Measurements from ENCODE around the gene STARD7.
"Not testable (repeated sequence)": the region's sequence is repeated elsewhere in the genome, so short reads cannot be mapped to it uniquely, and the experiment has no call there.

STARD7 gene

GRCh38 chr2:96233436-96233835, 24.8 kb upstream of the STARD7 start:
- TF ChIP-seq EZH2phosphoT487 (IDR thresholded peaks at IDR 0.05; ENCODE audit: borderline replicate concordance, low read length) (no peak), CTCF (IDR thresholded peaks at IDR 0.05; ENCODE audit: low read depth, low read length, poor library complexity, severe bottlenecking) (no peak)
- peak overlapping the region; percentile 75 for H3K4me2 ChIP-seq (ENCODE audit: low read length)
- no peaks in the 10 kb centered on the region for H3K9me3 ChIP-seq (ENCODE audit: control insufficient read depth, insufficient read depth, low read length)
- H3K27me3 ChIP-seq (ENCODE audit: control insufficient read depth, low read length) = no peaks in the 10 kb centered on the region
- H4K20me1 ChIP-seq (ENCODE audit: control insufficient read depth, insufficient read depth, low read depth, low read length) = no peaks in the 10 kb centered on the region
- peak overlapping the region; percentile 53 for H3K4me3 ChIP-seq (ENCODE audit: low read length)
- no peaks in the 10 kb centered on the region for H3K36me3 ChIP-seq (ENCODE audit: control insufficient read depth, low read length)
- 0 out of 2 replicates have a peak, but pooled peaks cover 3% of the 10 kb centered on the region for H3F3A ChIP-seq (ENCODE audit: control insufficient read depth, insufficient read depth)
- no peaks in the 10 kb centered on the region for H3K9me2 ChIP-seq (replicated peaks; ENCODE audit: control insufficient read depth, low read length)
- H3K4me1 ChIP-seq (ENCODE audit: control insufficient read depth, low read length) = peaks cover 48% of the 10 kb centered on the region
- peak overlapping the region; percentile 56 for H3K27ac ChIP-seq (ENCODE audit: low read depth, low read length)
- H3K79me2 ChIP-seq (ENCODE audit: control insufficient read depth, low read length) = peaks cover 14% of the 10 kb centered on the region

- Histone ChIP-seq H3K79me2 (ENCODE audit: control insufficient read depth, low read length) (peaks cover 24% of the 10 kb centered on the region), H3K4me2 (ENCODE audit: low read length) (no peak overlapping the region), H3F3A (ENCODE audit: control insufficient read depth, insufficient read depth) (peaks cover 3% of the 10 kb centered on the region; the same call in 1 of the 2 replicates), H3K9me2 (replicated peaks; ENCODE audit: control insufficient read depth, low read length) (no peaks in the 10 kb centered on the region), H3K36me3 (ENCODE audit: control insufficient read depth, low read length) (no peaks in the 10 kb centered on the region), H3K9me3 (ENCODE audit: control insufficient read depth, insufficient read depth, low read length) (no peaks in the 10 kb centered on the region), H3K4me1 (ENCODE audit: control insufficient read depth, low read length) (peaks cover 57% of the 10 kb centered on the region), H3K27ac (ENCODE audit: low read depth, low read length) (no peak overlapping the region), H3K4me3 (ENCODE audit: low read length) (no peak overlapping the region), H3K27me3 (ENCODE audit: control insufficient read depth, low read length) (no peaks in the 10 kb centered on the region), H4K20me1 (ENCODE audit: control insufficient read depth, insufficient read depth, low read depth, low read length) (no peaks in the 10 kb centered on the region)
- TF ChIP-seq CTCF (IDR thresholded peaks at IDR 0.05; ENCODE audit: low read depth, low read length, poor library complexity, severe bottlenecking) = no peak
- no peak for TF ChIP-seq EZH2phosphoT487 (IDR thresholded peaks at IDR 0.05; ENCODE audit: borderline replicate concordance, low read length)
These were observed 22.7 kb upstream of the STARD7 start for GRCh38 chr2:96231316-96231715.

GRCh38 chr2:96225016-96225533, 16.4 kb upstream of the STARD7 start:
- peak overlapping the region; percentile 44 for H3K4me3 ChIP-seq (ENCODE audit: low read length)

GRCh38 chr2:96221106-96221505, 12.5 kb upstream of the STARD7 start:
- H3K4me2 ChIP-seq (ENCODE audit: low read length) = peak overlapping the region; percentile 22; the same call in 1 of the 2 replicates
- H4K20me1 ChIP-seq (ENCODE audit: control insufficient read depth, insufficient read depth, low read depth, low read length) = not testable (repeated sequence)

More at GRCh38 chr2:96225016-96225533, 16.4 kb upstream of the STARD7 start:
- Histone ChIP-seq H3K27ac (ENCODE audit: low read depth, low read length) (peak overlapping the region; percentile 90), H3K27me3 (ENCODE audit: control insufficient read depth, low read length) (no peaks in the 10 kb centered on the region), H3K79me2 (ENCODE audit: control insufficient read depth, low read length) (peaks cover 10% of the 10 kb centered on the region), H3K36me3 (ENCODE audit: control insufficient read depth, low read length) (no peaks in the 10 kb centered on the region), H3K9me2 (replicated peaks; ENCODE audit: control insufficient read depth, low read length) (no peaks in the 10 kb centered on the region), H3F3A (ENCODE audit: control insufficient read depth, insufficient read depth) (peaks cover 9% of the 10 kb centered on the region), H3K4me1 (ENCODE audit: control insufficient read depth, low read length) (peaks cover 81% of the 10 kb centered on the region), H3K4me2 (ENCODE audit: low read length) (peak overlapping the region; percentile 61), H4K20me1 (ENCODE audit: control insufficient read depth, insufficient read depth, low read depth, low read length) (no peaks in the 10 kb centered on the region), H3K9me3 (ENCODE audit: control insufficient read depth, insufficient read depth, low read length) (no peaks in the 10 kb centered on the region)
- TF ChIP-seq CTCF (IDR thresholded peaks at IDR 0.05; ENCODE audit: low read depth, low read length, poor library complexity, severe bottlenecking) (no peak), EZH2phosphoT487 (IDR thresholded peaks at IDR 0.05; ENCODE audit: borderline replicate concordance, low read length) (no peak)

GRCh38 chr2:96219959-96220358, 11.3 kb upstream of the STARD7 start:
- H3K4me3 ChIP-seq (ENCODE audit: low read length); H3K27ac ChIP-seq (ENCODE audit: low read depth, low read length); H4K20me1 ChIP-seq (ENCODE audit: control insufficient read depth, insufficient read depth, low read depth, low read length); H3K9me2 ChIP-seq (replicated peaks; ENCODE audit: control insufficient read depth, low read length); H3K4me2 ChIP-seq (ENCODE audit: low read length); H3K36me3 ChIP-seq (ENCODE audit: control insufficient read depth, low read length); H3K9me3 ChIP-seq (ENCODE audit: control insufficient read depth, insufficient read depth, low read length); H3F3A ChIP-seq (ENCODE audit: control insufficient read depth, insufficient read depth); H3K27me3 ChIP-seq (ENCODE audit: control insufficient read depth, low read length): not testable (repeated sequence)
- H3K79me2 ChIP-seq (ENCODE audit: control insufficient read depth, low read length) = peaks cover 10% of the 10 kb centered on the region
- H3K4me1 ChIP-seq (ENCODE audit: control insufficient read depth, low read length) = peaks cover 98% of the 10 kb centered on the region

More at GRCh38 chr2:96221106-96221505, 12.5 kb upstream of the STARD7 start:
- H3F3A ChIP-seq (ENCODE audit: control insufficient read depth, insufficient read depth); H3K9me2 ChIP-seq (replicated peaks; ENCODE audit: control insufficient read depth, low read length); H3K9me3 ChIP-seq (ENCODE audit: control insufficient read depth, insufficient read depth, low read length); H3K27me3 ChIP-seq (ENCODE audit: control insufficient read depth, low read length); H3K4me3 ChIP-seq (ENCODE audit: low read length); H3K27ac ChIP-seq (ENCODE audit: low read depth, low read length); H3K36me3 ChIP-seq (ENCODE audit: control insufficient read depth, low read length); H3K79me2 ChIP-seq (ENCODE audit: control insufficient read depth, low read length): not testable (repeated sequence)
- H3K4me1 ChIP-seq (ENCODE audit: control insufficient read depth, low read length) = peaks cover 98% of the 10 kb centered on the region
